ENCODE measurements around the gene OR52I2.

The OR52I2 gene

DNA sequence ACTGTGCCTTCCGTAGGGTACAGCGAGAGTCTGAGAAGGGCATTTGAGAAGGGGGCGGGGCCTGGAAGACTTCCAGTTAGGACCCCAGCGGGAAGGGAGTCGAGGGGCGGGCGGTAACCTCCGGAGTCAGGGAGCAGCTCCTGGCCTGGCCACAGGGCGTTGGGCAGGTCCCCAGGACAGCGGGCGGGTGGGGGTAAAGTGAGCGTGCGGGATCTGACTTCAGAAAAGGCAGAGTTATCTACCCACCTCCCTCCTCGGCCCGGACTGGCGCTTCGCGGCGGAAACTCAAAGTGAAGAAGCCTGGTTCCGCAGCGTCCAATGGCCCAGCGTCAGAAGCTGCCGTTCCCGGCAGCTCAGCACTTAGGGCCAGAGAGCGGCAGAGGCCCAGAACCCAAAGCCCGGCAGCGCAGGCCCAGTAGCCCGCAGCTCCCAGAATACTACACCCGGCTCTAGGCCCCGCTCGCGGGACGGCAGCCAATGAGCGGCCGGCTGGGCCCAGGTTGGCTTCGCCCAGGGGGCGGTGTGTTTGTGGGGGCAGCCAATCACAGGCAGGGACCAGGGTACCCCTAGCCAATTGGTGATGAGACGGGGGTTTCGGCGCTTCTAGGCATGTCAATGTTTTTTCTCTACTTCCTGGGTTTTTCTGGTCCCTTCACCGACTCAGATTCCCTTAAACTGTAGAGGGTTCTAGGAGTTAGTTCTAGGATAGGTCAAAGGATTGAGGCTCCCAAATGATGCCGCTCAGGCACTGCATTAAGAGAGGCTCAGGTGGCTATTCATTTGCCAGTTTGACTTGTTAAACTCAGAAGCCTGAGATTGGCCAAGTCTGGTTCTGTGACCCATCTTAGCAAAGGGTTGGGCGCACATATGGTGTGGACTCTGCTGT, 26.5 kb downstream of the OR52I2 start, which contains the start of gene TRIM68:
Gene TRIM68, minus strand, starts transcription at position 451 of the 886 bp plus-strand sequence. CDS start 2,727 bp downstream, outside the sequence.
- TF ChIP-seq, protein P1, sequence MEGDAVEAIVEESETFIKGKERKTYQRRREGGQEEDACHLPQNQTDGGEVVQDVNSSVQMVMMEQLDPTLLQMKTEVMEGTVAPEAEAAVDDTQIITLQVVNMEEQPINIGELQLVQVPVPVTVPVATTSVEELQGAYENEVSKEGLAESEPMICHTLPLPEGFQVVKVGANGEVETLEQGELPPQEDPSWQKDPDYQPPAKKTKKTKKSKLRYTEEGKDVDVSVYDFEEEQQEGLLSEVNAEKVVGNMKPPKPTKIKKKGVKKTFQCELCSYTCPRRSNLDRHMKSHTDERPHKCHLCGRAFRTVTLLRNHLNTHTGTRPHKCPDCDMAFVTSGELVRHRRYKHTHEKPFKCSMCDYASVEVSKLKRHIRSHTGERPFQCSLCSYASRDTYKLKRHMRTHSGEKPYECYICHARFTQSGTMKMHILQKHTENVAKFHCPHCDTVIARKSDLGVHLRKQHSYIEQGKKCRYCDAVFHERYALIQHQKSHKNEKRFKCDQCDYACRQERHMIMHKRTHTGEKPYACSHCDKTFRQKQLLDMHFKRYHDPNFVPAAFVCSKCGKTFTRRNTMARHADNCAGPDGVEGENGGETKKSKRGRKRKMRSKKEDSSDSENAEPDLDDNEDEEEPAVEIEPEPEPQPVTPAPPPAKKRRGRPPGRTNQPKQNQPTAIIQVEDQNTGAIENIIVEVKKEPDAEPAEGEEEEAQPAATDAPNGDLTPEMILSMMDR (IDR thresholded peaks at IDR 0.05; ENCODE audit: low read depth, low read length) = no peak
- DNase-seq (ENCODE audit: extremely low read depth, low read depth) = peak; percentile 88

DNA sequence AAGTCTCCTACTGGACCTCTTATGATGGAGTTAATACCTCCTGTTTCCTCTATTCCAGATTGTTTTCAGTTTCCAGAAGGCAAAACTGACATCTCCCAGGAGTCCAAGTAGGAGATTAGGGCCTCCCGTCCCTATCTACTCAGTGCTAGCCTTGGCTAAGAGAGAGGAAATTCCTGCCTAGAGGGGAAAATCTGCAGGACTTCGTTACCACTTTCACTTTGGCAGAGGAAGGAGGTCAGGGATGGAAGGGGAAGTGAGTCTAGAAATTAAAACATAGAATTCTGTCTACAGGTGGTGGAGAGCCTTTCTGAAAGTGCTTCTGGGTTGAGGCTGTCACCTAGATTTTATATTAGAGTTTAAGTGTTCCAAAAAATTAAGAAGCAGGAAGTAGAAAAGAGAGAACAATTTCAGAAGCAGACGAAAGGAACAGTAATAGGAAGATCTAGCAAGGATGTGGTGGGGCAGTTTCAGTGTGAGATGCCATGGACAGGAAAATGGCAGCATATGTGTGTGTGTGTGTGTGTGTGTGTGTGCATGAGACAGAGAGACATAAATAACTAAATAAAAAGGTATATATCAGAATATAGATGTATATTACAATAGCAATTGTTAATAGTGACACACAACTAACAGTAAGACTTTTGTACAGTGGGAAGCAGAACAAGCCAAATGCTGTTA, 28.9 kb downstream of the OR52I2 start:
- TF ChIP-seq, protein P1 (IDR thresholded peaks at IDR 0.05; ENCODE audit: low read depth, low read length) = no peak
- DNase-seq (ENCODE audit: extremely low read depth, low read depth) = no peak

DNA sequence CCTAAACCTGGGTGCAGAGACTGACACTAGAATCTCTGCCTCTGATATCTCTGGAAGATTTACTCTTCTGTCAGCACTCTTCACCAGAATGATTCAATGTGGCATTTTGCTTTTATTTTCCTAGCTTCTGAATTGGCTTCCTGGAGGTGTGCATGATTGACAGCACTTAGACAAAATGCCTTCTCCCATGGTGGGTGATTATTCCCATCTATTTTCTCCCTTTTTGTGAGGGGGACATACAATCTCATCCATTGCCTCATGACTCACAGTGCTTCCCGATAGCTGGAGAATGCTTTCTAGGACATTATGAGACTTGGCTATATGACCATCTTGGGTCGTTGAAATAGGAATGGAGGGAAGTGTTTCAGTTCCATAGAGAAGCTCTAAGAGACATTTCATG, 30.4 kb downstream of the OR52I2 start:
- no peak for DNase-seq (ENCODE audit: extremely low read depth, low read depth)
- TF ChIP-seq, protein P1 (IDR thresholded peaks at IDR 0.05; ENCODE audit: low read depth, low read length) = no peak

DNA sequence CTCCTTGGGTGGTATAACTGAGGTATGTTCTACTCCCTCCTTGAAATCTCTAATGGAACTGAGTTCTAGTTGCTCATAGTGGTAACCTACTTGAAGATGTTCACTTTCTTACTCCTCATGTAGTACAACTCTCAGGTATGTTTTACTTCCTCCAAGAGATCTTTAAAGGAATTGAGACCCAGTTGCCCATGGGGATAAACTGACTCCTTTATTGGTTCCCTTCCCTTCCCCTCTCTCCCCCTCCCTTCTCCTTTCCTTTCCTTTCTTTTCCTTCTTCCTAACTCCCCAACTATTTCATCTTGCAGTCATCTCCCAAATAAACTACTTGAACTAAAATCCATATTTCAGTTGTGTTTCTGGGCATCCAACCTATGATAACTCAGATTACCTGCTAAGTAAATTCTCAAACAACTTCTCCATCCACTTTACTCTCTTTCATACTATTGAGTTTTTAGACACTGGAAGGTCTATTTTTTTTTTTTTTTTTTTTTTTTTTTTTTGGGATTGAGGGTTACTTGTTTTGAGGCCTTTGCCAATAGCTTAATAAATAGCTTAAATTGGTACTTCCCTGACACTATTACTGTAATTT, 34.4 kb downstream of the OR52I2 start:
- DNase-seq (ENCODE audit: extremely low read depth, low read depth) = no peak
- TF ChIP-seq, protein P1 (IDR thresholded peaks at IDR 0.05; ENCODE audit: low read depth, low read length) = no peak

DNA sequence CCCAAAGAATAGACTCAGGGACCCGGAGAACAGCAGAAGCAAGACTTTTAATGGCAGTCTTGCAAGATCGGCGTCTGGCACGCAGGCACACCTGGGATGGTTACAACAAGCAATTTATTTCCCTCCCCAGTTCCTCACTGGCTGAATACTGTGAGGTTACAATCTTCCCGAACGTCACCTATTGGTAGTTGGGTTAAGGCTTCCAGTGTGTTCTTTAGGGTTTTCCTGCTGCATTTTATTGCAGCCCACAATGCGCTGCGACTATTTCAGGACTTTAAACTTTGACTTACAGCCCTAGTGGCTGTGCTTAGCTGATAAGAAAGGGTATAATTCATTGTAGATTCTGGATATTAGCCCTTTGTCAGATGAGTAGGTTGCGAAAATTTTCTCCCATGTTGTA, 38.0 kb downstream of the OR52I2 start:
- DNase-seq (ENCODE audit: extremely low read depth, low read depth) = no peak
- TF ChIP-seq, protein P1 (IDR thresholded peaks at IDR 0.05; ENCODE audit: low read depth, low read length) = no peak

DNA sequence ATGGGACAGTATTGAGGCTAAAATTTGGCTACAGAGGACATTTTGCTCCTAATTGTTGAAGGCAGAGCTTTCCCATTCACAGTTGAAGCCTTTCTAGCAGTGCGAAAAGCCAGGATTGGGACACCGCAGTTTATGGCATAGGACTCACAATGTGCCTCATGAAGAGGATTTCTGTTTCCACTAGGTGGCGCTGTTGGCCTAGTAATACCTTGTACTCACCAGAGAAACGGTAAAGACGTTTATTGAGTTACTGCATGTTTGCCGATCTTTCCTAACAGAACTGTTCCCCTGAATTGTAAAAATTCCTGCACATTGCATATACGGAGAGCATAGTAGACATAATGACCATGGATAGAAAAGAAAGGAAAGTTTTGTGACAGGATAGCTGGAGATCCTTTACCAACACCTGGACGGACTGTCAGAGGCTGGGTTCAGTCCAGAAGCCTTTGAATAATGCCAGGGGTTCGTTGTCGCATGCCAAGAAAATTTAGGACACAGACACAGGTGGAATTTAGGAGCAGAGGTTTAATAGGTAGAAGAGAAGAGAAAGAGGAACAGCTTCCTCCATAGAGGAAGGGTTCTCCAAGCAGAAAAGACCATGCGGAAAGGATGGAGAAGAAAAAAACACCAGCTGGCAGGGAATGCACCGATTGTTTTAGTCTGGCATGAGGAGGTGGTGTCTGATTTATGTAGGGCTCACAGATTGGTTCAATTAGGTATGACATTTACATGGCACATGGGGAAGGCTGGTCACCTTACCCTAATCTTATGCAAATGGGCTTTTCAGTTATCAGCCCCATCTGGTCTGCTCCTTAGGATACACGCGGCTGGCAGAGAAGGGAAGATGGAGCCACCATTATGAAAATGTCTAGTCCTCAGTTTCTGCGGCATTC, 44.9 kb downstream of the OR52I2 start:
- DNase-seq (ENCODE audit: extremely low read depth, low read depth) = peak; percentile 23
- TF ChIP-seq, protein P1 (IDR thresholded peaks at IDR 0.05; ENCODE audit: low read depth, low read length) = peak; percentile 49

All from AG09319 (cell line).